ENCODE data around the gene COQ10B.

DNA sequence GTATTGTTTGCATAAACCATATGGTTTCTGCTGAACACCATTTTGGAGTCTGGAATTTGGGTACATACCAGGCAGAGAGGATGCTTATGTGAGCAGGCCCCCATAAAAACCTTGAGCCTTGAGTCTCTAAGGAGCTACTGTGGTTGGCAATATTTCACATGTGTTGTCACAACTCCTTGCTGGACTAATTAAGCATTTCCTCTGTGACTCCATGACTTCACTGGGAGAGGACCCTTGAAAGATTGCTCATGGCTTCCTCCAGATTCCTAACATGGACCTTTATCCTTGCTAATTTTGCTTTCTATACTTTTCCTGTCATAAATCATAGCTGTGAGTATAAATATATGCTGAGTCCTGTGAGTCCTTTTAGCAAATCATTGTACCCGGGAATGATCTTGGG is 7.6 kb upstream of the COQ10B start:
- TF ChIP-seq, protein P1, sequence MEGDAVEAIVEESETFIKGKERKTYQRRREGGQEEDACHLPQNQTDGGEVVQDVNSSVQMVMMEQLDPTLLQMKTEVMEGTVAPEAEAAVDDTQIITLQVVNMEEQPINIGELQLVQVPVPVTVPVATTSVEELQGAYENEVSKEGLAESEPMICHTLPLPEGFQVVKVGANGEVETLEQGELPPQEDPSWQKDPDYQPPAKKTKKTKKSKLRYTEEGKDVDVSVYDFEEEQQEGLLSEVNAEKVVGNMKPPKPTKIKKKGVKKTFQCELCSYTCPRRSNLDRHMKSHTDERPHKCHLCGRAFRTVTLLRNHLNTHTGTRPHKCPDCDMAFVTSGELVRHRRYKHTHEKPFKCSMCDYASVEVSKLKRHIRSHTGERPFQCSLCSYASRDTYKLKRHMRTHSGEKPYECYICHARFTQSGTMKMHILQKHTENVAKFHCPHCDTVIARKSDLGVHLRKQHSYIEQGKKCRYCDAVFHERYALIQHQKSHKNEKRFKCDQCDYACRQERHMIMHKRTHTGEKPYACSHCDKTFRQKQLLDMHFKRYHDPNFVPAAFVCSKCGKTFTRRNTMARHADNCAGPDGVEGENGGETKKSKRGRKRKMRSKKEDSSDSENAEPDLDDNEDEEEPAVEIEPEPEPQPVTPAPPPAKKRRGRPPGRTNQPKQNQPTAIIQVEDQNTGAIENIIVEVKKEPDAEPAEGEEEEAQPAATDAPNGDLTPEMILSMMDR (IDR thresholded peaks at IDR 0.05; ENCODE audit: extremely low read depth in 1 of 2, insufficient read depth in 1 of 2, low read depth in 1 of 2, low read length in 2 of 2) = no peak
- TF ChIP-seq POLR2AphosphoS5 (IDR thresholded peaks at IDR 0.05; ENCODE audit: insufficient read depth, low read depth, low read length) (no peak), POLR2A (IDR thresholded peaks at IDR 0.05; ENCODE audit: low read depth, low read length) (no peak), MYC (IDR thresholded peaks at IDR 0.05; ENCODE audit: low read depth, low read length) (no peak), EZH2 (IDR thresholded peaks at IDR 0.05; ENCODE audit: borderline replicate concordance, low read depth, low read length, severe bottlenecking) (no peak), FOS (IDR thresholded peaks at IDR 0.05; ENCODE audit: borderline replicate concordance, insufficient read depth, low read length) (peak; percentile 29)
- TF ChIP-seq, protein P2, sequence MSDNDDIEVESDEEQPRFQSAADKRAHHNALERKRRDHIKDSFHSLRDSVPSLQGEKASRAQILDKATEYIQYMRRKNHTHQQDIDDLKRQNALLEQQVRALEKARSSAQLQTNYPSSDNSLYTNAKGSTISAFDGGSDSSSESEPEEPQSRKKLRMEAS (IDR thresholded peaks at IDR 0.05; ENCODE audit: insufficient read depth, insufficient read length) = no peak

All from endothelial cell of umbilical vein (primary cell).